Measurements from ENCODE around the gene RNF225.

DNA sequence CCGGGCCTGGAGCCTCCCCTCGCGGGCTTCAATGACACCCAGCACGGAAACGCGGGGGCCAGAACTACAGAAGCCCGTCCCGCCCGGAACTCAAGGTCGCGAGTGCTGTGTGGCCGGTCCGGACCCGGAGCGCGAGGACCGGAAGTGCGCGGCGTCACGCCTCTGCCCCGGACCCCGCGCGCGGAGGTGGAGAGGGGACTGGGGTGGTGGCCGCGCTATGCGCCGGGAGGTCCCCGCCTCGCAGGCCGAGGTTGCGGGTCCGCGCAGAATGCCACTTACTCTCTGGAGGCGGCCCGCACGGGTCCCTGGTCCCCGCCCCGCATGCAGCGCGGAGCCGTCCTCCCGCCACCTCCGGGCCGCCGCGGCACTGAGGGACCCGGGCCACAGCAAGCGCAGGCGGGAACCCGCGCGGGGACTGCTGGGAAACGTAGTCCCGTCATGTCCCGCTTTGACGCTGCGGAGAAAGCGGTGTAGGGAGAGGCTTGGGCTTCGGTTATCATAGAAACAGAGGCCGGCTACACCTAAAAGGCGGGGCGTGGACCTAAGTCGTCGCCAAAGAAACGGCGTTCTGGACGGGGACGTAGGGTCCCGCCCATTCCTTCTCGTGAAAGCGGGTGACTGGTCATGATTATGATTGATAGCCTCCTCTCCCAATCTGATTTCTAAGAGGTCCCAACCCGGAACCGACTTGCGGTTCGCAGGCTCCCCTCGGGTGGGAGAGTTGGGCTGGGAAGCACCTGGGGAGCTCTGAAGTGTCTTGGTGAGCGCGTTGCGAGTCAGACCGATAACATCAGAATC is 14.6 kb upstream of the RNF225 start, which contains the start of gene ZNF837:
- TF ChIP-seq ZNF274 (IDR thresholded peaks at IDR 0.05; ENCODE audit: low read depth, low read length): no peak
- no peak for TF ChIP-seq YY1 (IDR thresholded peaks at IDR 0.05; ENCODE audit: insufficient read depth, insufficient read length)
- no peak for TF ChIP-seq SUZ12 (IDR thresholded peaks at IDR 0.05; ENCODE audit: extremely low read depth, insufficient read depth, insufficient read length)
